HEK293 (cell line): ENCODE data around the gene LRCH1.
A peak's percentile ranks its signal among the peaks of the same experiment; 100 is the strongest.

Experiments
- CTCF ChIA-PET: fragments of 350-600 bp; formaldehyde crosslinking; extraction: SDS; loops from one replicate; lab custom pipeline; 2021; ENCODE audit warnings: antibody characterized with exemption; lab: Yijun Ruan, JAX
- POLR2A ChIA-PET: fragments of 300-600 bp; formaldehyde crosslinking; extraction: SDS; loops from one replicate; lab custom pipeline; 2020; ENCODE audit warnings: antibody characterized with exemption, inconsistent platforms; lab: Yijun Ruan, JAX
- H3K27ac ChIP-seq: fragments of 200-500 bp; sonication (Bioruptor generic); 2 replicates; pipeline ENCODE4 v1.5.1; 2014; ENCODE audit warnings: low read depth, low read length, control low read depth, inconsistent platforms; ENCODE audit errors: extremely low read depth
- H3K36me3 ChIP-seq, 2 experiments: fragments of 200-500 bp in 1 of 2; sonication (Bioruptor generic) in 1 of 2; 1 replicate in 1 of 2; 2 replicates in 1 of 2; pipeline ENCODE4 v1.5.1; 2014 to 2017; ENCODE audit warnings: inconsistent platforms in 2 of 2, low read length in 2 of 2; ENCODE audit not compliant: control insufficient read depth in 2 of 2, insufficient read depth in 1 of 2
- H3K4me1 ChIP-seq: fragments of 200-500 bp; sonication (Bioruptor generic); 2 replicates; pipeline ENCODE4 v1.5.1; 2014; ENCODE audit warnings: mild to moderate bottlenecking, low read length, inconsistent platforms; ENCODE audit not compliant: control insufficient read depth, insufficient read depth
- H3K4me3 ChIP-seq: 2 replicates; pipeline ENCODE4 v1.5.1; 2011; ENCODE audit warnings: low read depth, mild to moderate bottlenecking, control low read depth, low read length, moderate library complexity
- H3K9me3 ChIP-seq: fragments of 200-500 bp; sonication (Bioruptor generic); 2 replicates; pipeline ENCODE4 v1.5.1; 2014; ENCODE audit warnings: low read depth, low read length, inconsistent platforms; ENCODE audit not compliant: control insufficient read depth, insufficient read depth
- ATF2 ChIP-seq: fragments of 450-650 bp; formaldehyde crosslinking; IDR thresholded peaks from 2 replicates; pipeline ENCODE4 v1.5.1; 2016; ENCODE audit warnings: missing biosample characterization, missing genetic modification characterization, low read depth
- PRDM1 ChIP-seq: fragments of 450-650 bp; formaldehyde crosslinking; IDR thresholded peaks from 2 replicates; pipeline ENCODE4; 2016; ENCODE audit warnings: missing biosample characterization, missing genetic modification characterization
- YY1 ChIP-seq: fragments of 450-650 bp; formaldehyde crosslinking; IDR thresholded peaks from 2 replicates; pipeline ENCODE4 v1.5.1; 2018; ENCODE audit warnings: missing biosample characterization, missing genetic modification characterization
- ZBTB8A ChIP-seq: fragments of 450-650 bp; formaldehyde crosslinking; IDR thresholded peaks from 2 replicates; pipeline ENCODE4 v1.5.1; 2016; ENCODE audit warnings: missing biosample characterization, missing genetic modification characterization
- ZEB2 ChIP-seq: fragments of 450-650 bp; formaldehyde crosslinking; IDR thresholded peaks from 2 replicates; pipeline ENCODE4 v1.5.1; 2016; ENCODE audit warnings: missing biosample characterization, missing genetic modification characterization
- ZNF155 ChIP-seq: fragments of 450-650 bp; formaldehyde crosslinking; IDR thresholded peaks from 2 replicates; pipeline ENCODE4 v1.5.1; 2016; ENCODE audit warnings: missing biosample characterization, missing genetic modification characterization
- ZNF175 ChIP-seq: fragments of 450-650 bp; formaldehyde crosslinking; IDR thresholded peaks from 2 replicates; pipeline ENCODE4 v1.5.1; 2016; ENCODE audit warnings: missing biosample characterization, missing genetic modification characterization
- ZNF211 ChIP-seq: fragments of 450-650 bp; formaldehyde crosslinking; IDR thresholded peaks from 2 replicates; pipeline ENCODE4 v1.5.1; 2016; ENCODE audit warnings: low read depth, missing biosample characterization, missing genetic modification characterization
- ZNF223 ChIP-seq: fragments of 450-650 bp; formaldehyde crosslinking; IDR thresholded peaks from 2 replicates; pipeline ENCODE4 v1.5.1; 2016; ENCODE audit warnings: missing biosample characterization, missing genetic modification characterization
- ZNF311 ChIP-seq: fragments of 450-650 bp; formaldehyde crosslinking; IDR thresholded peaks from 2 replicates; pipeline ENCODE4 v1.5.1; 2017; ENCODE audit warnings: missing biosample characterization, missing genetic modification characterization, borderline replicate concordance
- ZNF350 ChIP-seq: fragments of 450-650 bp; formaldehyde crosslinking; IDR thresholded peaks from 2 replicates; pipeline ENCODE4 v1.5.0; 2017; ENCODE audit warnings: missing biosample characterization, mild to moderate bottlenecking, missing genetic modification characterization
- ZNF354C ChIP-seq: fragments of 450-650 bp; formaldehyde crosslinking; IDR thresholded peaks from 2 replicates; pipeline ENCODE4 v1.5.1; 2016; ENCODE audit warnings: missing biosample characterization, missing genetic modification characterization, low read depth, borderline replicate concordance
- ZNF518A ChIP-seq: fragments of 450-650 bp; formaldehyde crosslinking; conservative IDR thresholded peaks from 2 replicates; pipeline ENCODE4 v1.5.1; 2016; ENCODE audit warnings: low read depth, missing biosample characterization, missing genetic modification characterization
- ZNF571 ChIP-seq: fragments of 450-650 bp; formaldehyde crosslinking; IDR thresholded peaks from 2 replicates; pipeline ENCODE4 v1.5.0; 2017; ENCODE audit warnings: missing biosample characterization, missing genetic modification characterization
- ZNF600 ChIP-seq: fragments of 450-650 bp; formaldehyde crosslinking; IDR thresholded peaks from 2 replicates; pipeline ENCODE4 v1.5.1; 2016; ENCODE audit warnings: missing biosample characterization, missing genetic modification characterization
- ZNF610 ChIP-seq: fragments of 450-650 bp; formaldehyde crosslinking; IDR thresholded peaks from 2 replicates; pipeline ENCODE4 v1.5.1; 2016; ENCODE audit warnings: missing biosample characterization, missing genetic modification characterization, borderline replicate concordance
- ZNF621 ChIP-seq: fragments of 450-650 bp; formaldehyde crosslinking; IDR thresholded peaks from 2 replicates; pipeline ENCODE4 v1.5.1; 2017; ENCODE audit warnings: missing biosample characterization, missing genetic modification characterization
- ZNF654 ChIP-seq: fragments of 450-650 bp; formaldehyde crosslinking; IDR thresholded peaks from 2 replicates; pipeline ENCODE4 v1.5.1; 2016; ENCODE audit warnings: low read depth, missing biosample characterization, missing genetic modification characterization
- ZNF707 ChIP-seq: fragments of 450-650 bp; formaldehyde crosslinking; IDR thresholded peaks from 2 replicates; pipeline ENCODE4 v1.5.1; 2016; ENCODE audit warnings: missing biosample characterization, missing genetic modification characterization
- ZNF747 ChIP-seq: fragments of 450-650 bp; formaldehyde crosslinking; IDR thresholded peaks from 2 replicates; pipeline ENCODE4 v1.5.1; 2016; ENCODE audit warnings: missing biosample characterization, missing genetic modification characterization
- ZSCAN16 ChIP-seq: fragments of 450-650 bp; formaldehyde crosslinking; IDR thresholded peaks from 2 replicates; pipeline ENCODE4 v1.5.1; 2016; ENCODE audit warnings: missing biosample characterization, missing genetic modification characterization
- TF ChIP-seq, protein P1 (sequence below): fragments of 450-650 bp; formaldehyde crosslinking; IDR thresholded peaks from 2 replicates; pipeline ENCODE4 v1.5.1; 2017; ENCODE audit warnings: missing biosample characterization, missing genetic modification characterization
- TF ChIP-seq, protein P2 (sequence below): fragments of 450-650 bp; formaldehyde crosslinking; IDR thresholded peaks from 2 replicates; pipeline ENCODE4 v1.5.1; 2017; ENCODE audit warnings: missing biosample characterization, missing genetic modification characterization

LRCH1 gene

GRCh38 chr13:46717856-46718255 is 164.9 kb downstream of the LRCH1 start:
- Histone ChIP-seq H3K4me1 (0 out of 2 replicates have a peak, but pooled peaks cover 3% of the 10 kb centered on the region), H3K4me3 (no peak overlapping the region)
- CTCF ChIA-PET, result interaction anchor here (0.5 to 1.3 kb wide), 6 partner anchors 10 to 1173 kb away, joined by 3 to 6 read pairs (median 3); partner anchors contain the start of gene LRCH1
- no peak for TF ChIP-seq ZNF175
- TF ChIP-seq ZBTB8A (tag by site-specific recombination), result no peak
- no peak for TF ChIP-seq YY1 (tag by site-specific recombination)
- TF ChIP-seq, protein P1, sequence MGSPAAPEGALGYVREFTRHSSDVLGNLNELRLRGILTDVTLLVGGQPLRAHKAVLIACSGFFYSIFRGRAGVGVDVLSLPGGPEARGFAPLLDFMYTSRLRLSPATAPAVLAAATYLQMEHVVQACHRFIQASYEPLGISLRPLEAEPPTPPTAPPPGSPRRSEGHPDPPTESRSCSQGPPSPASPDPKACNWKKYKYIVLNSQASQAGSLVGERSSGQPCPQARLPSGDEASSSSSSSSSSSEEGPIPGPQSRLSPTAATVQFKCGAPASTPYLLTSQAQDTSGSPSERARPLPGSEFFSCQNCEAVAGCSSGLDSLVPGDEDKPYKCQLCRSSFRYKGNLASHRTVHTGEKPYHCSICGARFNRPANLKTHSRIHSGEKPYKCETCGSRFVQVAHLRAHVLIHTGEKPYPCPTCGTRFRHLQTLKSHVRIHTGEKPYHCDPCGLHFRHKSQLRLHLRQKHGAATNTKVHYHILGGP (tag by site-specific recombination), result no peak
- TF ChIP-seq, protein P2, sequence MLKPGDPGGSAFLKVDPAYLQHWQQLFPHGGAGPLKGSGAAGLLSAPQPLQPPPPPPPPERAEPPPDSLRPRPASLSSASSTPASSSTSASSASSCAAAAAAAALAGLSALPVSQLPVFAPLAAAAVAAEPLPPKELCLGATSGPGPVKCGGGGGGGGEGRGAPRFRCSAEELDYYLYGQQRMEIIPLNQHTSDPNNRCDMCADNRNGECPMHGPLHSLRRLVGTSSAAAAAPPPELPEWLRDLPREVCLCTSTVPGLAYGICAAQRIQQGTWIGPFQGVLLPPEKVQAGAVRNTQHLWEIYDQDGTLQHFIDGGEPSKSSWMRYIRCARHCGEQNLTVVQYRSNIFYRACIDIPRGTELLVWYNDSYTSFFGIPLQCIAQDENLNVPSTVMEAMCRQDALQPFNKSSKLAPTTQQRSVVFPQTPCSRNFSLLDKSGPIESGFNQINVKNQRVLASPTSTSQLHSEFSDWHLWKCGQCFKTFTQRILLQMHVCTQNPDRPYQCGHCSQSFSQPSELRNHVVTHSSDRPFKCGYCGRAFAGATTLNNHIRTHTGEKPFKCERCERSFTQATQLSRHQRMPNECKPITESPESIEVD (tag by site-specific recombination), result no peak
- TF ChIP-seq ATF2, result no peak
- no peak for TF ChIP-seq ZNF621 (tag by site-specific recombination)
- TF ChIP-seq ZNF600 (tag by site-specific recombination), result no peak
- TF ChIP-seq, all 188 proteins: peak for 0
- H3K9me3 ChIP-seq, result no peaks in the 10 kb centered on the region
- POLR2A ChIA-PET, result no interaction called here
- peaks cover 0 to under 1% of the 10 kb centered on the region in 2 experiments; a peak in 2 of 3 replicates for H3K36me3 ChIP-seq
- H3K27ac ChIP-seq, result no peak overlapping the region

GRCh38 chr13:46720189-46720588 is 167.2 kb downstream of the LRCH1 start:
- ChIA-PET POLR2A (no interaction called here), CTCF (interaction anchor here (0.6 to 4.2 kb wide), 6 partner anchors 11 to 253 kb away, joined by 3 to 32 read pairs (median 4); no protein-coding TSS in a partner anchor)
- no peak overlapping the region for H3K27ac ChIP-seq
- H3K36me3 ChIP-seq, result peaks cover 16 to 18% of the 10 kb centered on the region in 2 experiments
- 0 out of 2 replicates have a peak, but pooled peaks cover 3% of the 10 kb centered on the region for H3K4me1 ChIP-seq
- no peak for TF ChIP-seq PRDM1 (tag by site-specific recombination)
- no peak for TF ChIP-seq ZNF211 (tag by site-specific recombination)
- no peak for TF ChIP-seq ZNF311 (tag by site-specific recombination)
- no peak for TF ChIP-seq ZNF155
- TF ChIP-seq ZNF610 (tag by site-specific recombination), result no peak
- 0 out of 2 replicates have a peak, but pooled peaks have one; percentile 29 for TF ChIP-seq ZNF223 (tag by site-specific recombination)
- TF ChIP-seq, all 188 proteins: peak for 1
- no peak overlapping the region for H3K4me3 ChIP-seq
- H3K9me3 ChIP-seq, result no peaks in the 10 kb centered on the region

GRCh38 chr13:46721054-46721453 is 168.1 kb downstream of the LRCH1 start:
- Histone ChIP-seq H3K4me3 (no peak overlapping the region), H3K9me3 (no peaks in the 10 kb centered on the region), H3K27ac (no peak overlapping the region), H3K36me3 (peaks cover 16 to 19% of the 10 kb centered on the region in 2 experiments), H3K4me1 (0 out of 2 replicates have a peak, but pooled peaks cover 3% of the 10 kb centered on the region)
- POLR2A ChIA-PET, result interaction anchor here (1.0 kb wide), 1 partner anchor 169 kb away, joined by 3 read pairs; no protein-coding TSS in a partner anchor
- CTCF ChIA-PET, result interaction anchor here (0.6 to 4.2 kb wide), 17 partner anchors 8 to 1747 kb away, joined by 3 to 32 read pairs (median 3); no protein-coding TSS in a partner anchor
- TF ChIP-seq ZNF707 (tag by site-specific recombination), result no peak
- no peak for TF ChIP-seq ZNF354C (tag by site-specific recombination)
- no peak for TF ChIP-seq ZNF518A (tag by site-specific recombination)
- TF ChIP-seq ZNF747 (tag by site-specific recombination), result no peak
- TF ChIP-seq PRDM1 (tag by site-specific recombination), result peak; percentile 23; the same call in 1 of the 2 replicates
- TF ChIP-seq ZNF654, result peak; percentile 51
- no peak for TF ChIP-seq ZNF571 (tag by site-specific recombination)
- no peak for TF ChIP-seq ZEB2 (tag by site-specific recombination)
- TF ChIP-seq ZSCAN16 (tag by site-specific recombination), result no peak
- no peak for TF ChIP-seq ZNF350 (tag by site-specific recombination)
